WI38 (cell line): ENCODE measurements around the gene RHOF.

ENCODE experiments used
- H3K4me3 ChIP-seq: 2 replicates; pipeline ENCODE4 v1.5.1; 2011; ENCODE audit warnings: low read depth, mild to moderate bottlenecking, control low read depth, low read length
- CTCF ChIP-seq: IDR thresholded peaks from 2 replicates; pipeline ENCODE4 v1.5.1; 2012; ENCODE audit warnings: low read depth, mild to moderate bottlenecking, control low read depth, low read length

Gene RHOF

DNA sequence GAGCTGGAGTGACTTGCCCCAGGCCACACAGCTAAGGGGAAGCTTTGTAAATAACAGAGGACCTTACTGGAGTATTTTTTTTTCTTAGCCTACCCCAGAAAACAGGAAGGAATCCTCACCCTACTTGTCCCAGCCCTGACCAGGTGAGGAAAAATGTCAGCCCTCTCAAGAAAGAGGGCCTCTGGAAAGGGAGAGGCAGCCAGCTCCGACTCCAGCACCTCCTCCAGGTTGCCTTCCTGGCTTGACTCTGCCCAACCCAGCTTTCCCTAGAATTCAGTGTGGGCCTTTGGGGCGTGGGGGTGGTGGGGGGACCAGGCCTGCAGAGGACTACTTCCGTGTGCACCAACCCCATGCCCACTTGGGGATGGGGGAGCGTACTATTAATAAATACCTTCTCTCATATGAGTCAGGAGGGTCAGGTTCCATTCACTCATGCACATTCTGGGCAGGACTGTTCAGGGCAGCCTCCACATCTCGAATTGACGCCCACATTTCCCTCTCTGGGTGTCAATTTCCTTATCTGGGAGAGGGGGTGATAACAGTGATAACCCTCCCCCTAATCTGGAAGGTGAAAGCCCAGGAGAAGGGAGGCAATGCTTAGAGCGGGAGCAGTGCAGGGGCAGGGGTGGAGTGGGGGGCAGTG lies 5.2 kb downstream of the RHOF start:
- no peak for TF ChIP-seq CTCF
- no peak overlapping the region for H3K4me3 ChIP-seq

DNA sequence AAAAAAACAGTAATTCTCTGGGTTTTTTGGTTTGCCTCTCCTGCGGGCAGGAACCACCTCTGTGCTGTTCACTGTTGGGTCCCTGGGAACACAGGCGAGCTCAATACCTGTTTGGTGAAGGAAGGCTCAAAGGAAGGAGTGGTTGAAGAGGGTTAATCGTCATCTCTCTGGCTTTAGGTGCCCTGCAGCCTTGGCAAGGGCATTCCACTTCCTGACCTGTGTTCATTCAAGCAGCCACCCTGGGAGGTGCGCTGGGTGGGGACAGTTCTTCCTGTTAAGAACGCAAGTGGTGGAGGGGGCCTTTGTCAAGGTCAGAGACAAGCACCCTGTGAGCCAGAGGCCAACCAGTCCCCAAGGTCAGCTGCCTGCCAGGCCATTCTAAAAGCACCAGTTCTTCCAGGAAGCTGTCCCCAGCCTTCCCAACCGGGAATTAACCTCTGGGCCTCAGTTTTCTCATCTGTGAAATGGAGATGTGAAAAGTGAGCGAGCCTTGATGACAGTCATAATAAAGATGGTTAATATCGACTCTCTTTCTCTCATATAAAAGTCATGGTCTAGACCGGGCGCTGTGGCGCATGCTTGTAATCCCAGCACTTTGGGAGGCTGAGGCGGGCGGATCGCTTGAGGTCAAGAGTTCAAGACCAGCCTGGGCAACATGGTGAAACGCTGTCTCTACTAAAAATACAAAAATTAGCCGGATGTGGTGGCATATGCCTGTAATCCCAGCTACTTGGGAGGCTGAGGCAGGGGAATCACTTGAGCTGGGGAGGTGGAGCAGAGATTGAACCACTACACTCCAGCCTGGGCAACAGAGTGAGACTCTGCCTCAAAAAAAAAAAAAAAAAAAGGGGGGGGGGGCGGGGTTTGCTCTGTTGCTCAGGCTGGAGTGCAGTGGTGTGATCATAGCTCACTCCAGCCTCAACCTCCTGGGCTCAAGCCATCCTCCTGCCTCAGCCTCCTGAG lies 6.1 kb downstream of the RHOF start:
- H3K4me3 ChIP-seq, result no peak overlapping the region

DNA sequence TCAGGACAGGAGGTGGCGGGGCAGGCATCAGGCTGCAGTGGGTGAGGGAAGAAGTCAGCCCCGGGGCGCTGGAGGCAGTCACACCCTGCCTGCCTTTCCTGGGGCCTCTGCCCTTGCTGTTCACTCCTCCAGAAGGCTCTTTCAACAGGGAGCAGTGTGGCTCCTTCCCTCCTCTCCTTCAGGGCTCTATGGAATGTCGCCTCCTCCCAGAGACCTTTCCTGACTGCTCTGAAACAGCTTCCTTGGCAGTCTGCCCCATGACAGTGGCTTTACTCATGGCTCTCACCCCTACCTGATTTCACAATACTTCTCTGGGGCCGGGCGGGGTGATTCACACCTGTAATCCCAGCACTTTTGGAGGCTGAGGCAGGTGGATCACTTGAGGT lies 7.1 kb downstream of the RHOF start:
- no peak overlapping the region for H3K4me3 ChIP-seq
- TF ChIP-seq CTCF, result no peak

More for the DNA sequence above, 6.1 kb downstream of the RHOF start:
- TF ChIP-seq CTCF, result no peak

GRCh38 chr12:121784460-121784859 lies 9.0 kb downstream of the RHOF start:
- no peak overlapping the region for H3K4me3 ChIP-seq
- TF ChIP-seq CTCF, result no peak

- H3K4me3 ChIP-seq, result no peak overlapping the region
- TF ChIP-seq CTCF, result no peak
Observed at GRCh38 chr12:121783766-121784165, 9.7 kb downstream of the RHOF start.

DNA sequence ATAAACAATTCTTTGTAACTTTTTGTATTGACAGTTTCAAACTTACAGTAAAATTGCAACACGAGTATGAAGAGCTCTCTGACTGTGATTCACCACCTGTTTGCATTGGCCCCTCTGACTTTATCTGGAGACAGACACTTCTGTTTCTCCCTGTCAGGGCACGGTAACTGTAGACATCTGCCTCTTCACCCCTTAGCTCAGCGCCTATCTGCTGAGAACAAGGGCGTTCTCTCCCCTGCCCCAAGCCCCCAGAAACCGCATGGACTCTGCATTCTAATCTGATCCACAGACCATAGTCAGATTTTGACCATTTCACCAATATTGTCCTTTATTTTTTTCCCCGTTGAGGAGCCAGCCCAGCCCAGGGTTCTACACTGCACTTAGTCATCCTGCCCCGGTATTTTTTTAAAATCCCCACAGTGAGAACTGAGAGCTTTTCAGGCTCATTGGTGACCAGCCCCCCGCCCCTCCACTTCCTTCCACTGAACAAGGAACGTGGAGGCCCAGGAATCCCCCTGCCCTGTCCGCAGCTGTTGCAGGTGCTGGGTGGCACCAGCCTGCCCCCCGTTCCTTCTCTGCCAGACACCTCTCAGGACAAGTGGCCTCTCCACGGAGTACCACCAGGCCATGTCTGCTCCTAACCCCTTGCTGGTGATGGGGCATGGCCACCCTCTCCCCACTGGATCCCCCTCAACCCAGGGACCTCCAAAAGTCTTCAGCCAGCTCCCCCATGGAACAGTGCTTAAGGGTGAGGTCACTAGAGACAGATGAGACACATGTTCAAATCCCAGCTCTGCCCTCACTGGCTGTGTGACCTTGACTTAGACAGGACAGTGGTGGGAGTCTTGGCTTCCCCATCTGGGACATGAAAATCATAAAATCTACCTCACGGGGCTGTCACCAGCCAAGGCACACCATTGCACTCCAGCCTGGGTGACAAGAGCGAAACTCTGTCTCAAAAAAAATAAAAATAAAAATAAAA lies 11.2 kb downstream of the RHOF start:
- H3K4me3 ChIP-seq, result peak overlapping the region; percentile 10; the same call in 1 of the 2 replicates
- no peak for TF ChIP-seq CTCF
